NB4 (cell line): ENCODE results near the gene DHPS.

Experiments
- DNase-seq: peaks from one replicate; pipeline ENCODE4 v3.0.0; 2010; ENCODE audit warnings: low read depth
- H3K4me3 ChIP-seq: one replicate; pipeline ENCODE4 v1.5.1; 2011; ENCODE audit warnings: mild to moderate bottlenecking, low read depth, low read length, moderate library complexity
- MYC ChIP-seq: IDR thresholded peaks from 2 replicates; pipeline ENCODE4 v1.6.1; 2011; ENCODE audit warnings: low read depth, low read length
- POLR2A ChIP-seq: IDR thresholded peaks from 2 replicates; pipeline ENCODE4 v1.6.1; 2011; ENCODE audit warnings: mild to moderate bottlenecking; ENCODE audit not compliant: insufficient read length; ENCODE audit errors: extremely low read depth
- TF ChIP-seq, protein P1 (sequence below): IDR thresholded peaks from one replicate; pipeline ENCODE4 v1.5.1; 2012; ENCODE audit warnings: low read depth, low read length
- TF ChIP-seq, protein P2 (sequence below): IDR thresholded peaks from 2 replicates; pipeline ENCODE4 v1.6.1; 2011; ENCODE audit warnings: low read depth, low read length

The DHPS gene

GRCh38 chr19:12672744-12673143 is 8.9 kb downstream of the DHPS start:
- no peak for DNase-seq
- no peak for TF ChIP-seq POLR2A
- H3K4me3 ChIP-seq: no peak overlapping the region

- DNase-seq: no peak
- H3K4me3 ChIP-seq: peak overlapping the region; percentile 68
- TF ChIP-seq MYC: no peak
- TF ChIP-seq, protein P1, sequence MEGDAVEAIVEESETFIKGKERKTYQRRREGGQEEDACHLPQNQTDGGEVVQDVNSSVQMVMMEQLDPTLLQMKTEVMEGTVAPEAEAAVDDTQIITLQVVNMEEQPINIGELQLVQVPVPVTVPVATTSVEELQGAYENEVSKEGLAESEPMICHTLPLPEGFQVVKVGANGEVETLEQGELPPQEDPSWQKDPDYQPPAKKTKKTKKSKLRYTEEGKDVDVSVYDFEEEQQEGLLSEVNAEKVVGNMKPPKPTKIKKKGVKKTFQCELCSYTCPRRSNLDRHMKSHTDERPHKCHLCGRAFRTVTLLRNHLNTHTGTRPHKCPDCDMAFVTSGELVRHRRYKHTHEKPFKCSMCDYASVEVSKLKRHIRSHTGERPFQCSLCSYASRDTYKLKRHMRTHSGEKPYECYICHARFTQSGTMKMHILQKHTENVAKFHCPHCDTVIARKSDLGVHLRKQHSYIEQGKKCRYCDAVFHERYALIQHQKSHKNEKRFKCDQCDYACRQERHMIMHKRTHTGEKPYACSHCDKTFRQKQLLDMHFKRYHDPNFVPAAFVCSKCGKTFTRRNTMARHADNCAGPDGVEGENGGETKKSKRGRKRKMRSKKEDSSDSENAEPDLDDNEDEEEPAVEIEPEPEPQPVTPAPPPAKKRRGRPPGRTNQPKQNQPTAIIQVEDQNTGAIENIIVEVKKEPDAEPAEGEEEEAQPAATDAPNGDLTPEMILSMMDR: no peak
- TF ChIP-seq POLR2A: no peak
- TF ChIP-seq, protein P2, sequence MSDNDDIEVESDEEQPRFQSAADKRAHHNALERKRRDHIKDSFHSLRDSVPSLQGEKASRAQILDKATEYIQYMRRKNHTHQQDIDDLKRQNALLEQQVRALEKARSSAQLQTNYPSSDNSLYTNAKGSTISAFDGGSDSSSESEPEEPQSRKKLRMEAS: no peak
Measured at GRCh38 chr19:12670159-12670928, 11.3 kb downstream of the DHPS start.

DNA sequence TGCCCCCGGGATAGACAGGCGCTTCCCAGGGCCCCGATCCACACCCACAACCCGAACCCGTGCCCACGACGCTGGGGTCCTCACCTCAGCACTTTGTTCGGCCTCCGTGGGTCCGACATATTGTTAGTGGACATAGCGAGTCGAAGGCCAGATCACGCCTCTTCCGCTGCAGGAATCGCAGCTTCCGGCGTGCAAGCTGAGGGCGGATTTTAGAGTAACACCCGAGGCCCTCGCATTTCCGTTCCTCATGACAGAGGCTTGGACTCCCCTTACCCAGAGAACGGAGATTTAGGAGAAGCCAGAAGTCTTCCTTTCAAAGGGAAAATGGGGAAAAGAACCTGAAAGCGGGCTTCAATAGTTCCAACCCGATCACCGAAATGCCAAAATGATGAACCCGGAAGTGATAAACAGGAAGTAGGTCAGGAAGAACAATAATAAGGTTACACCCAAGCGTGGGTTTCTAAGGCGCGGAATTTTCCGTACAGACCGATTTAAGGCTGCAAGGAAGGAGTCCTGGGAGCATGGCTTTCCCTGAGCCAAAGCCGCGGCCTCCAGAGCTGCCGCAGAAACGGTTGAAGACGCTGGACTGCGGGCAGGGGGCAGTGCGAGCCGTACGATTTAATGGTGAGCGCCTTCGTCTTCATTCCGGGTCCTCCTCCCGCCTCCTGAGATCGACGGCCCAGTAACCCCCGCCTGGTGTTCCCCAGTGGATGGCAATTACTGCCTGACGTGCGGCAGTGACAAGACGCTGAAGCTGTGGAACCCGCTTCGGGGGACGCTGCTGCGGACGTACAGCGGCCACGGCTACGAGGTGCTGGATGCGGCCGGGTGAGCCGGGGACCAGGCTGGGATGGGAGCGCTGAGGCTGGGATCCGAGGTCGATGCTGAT is 12.2 kb downstream of the DHPS start:
- peak; percentile 86 for DNase-seq
- H3K4me3 ChIP-seq: peak overlapping the region; percentile 68
- TF ChIP-seq POLR2A (peak; percentile 37), MYC (peak; percentile 66)
- TF ChIP-seq, protein P2: peak; percentile 15; the same call in 1 of the 2 replicates
- TF ChIP-seq, protein P1: no peak

DNA sequence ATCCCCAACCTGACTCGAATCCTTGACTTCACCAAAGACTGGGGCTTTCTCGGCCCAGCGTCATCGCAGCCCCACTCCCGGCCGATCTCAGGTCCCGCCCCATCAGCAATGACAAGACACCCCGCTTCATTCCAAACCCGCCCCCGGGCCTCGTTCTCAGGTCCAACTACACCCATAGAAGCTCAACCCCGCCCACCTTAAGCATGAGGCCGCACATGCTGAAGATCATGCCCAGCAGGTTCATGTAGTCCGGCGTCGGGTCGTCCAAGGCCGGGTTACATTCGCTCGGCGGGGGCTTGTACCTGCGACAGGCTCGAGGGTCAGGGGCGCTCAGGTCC is 12.8 kb downstream of the DHPS start:
- peak; percentile 59 for DNase-seq
- peak overlapping the region; percentile 68 for H3K4me3 ChIP-seq
- TF ChIP-seq, protein P1: no peak
- TF ChIP-seq, protein P2: no peak
- TF ChIP-seq MYC: no peak
- no peak for TF ChIP-seq POLR2A

DNA sequence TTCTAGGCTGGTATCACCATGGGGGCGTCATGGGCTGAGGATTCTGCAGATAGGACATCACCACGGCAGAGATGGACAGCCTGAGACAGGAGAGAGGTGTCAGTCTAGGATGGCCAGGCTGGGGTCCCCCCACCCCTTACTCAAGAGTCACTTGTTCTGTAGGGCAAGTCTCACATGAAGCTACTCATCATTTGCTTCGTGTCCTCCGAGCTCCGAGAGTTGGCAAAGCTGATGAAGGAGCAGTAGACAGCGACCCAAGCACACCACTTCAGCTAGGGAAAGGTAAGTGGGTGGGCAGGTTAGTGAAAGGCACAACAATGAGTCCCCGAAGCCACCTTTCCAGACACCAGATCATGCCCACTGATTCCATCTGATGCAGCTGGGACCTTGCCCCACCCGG is 13.3 kb downstream of the DHPS start:
- DNase-seq: no peak

More for the DNA sequence above, 13.3 kb downstream of the DHPS start:
- peak overlapping the region; percentile 68 for H3K4me3 ChIP-seq
- no peak for TF ChIP-seq POLR2A
- TF ChIP-seq, protein P1: no peak
- no peak for TF ChIP-seq MYC
- TF ChIP-seq, protein P2: no peak
